Hematopoietic multipotent progenitor cell treated with erythropoietin and hydrocortisone succinate and interleukin-3 and kit ligand, for 4 days (in vitro differentiated cells): ENCODE results near the gene UBR4.

Experiments
- DNase-seq: peaks from one replicate; pipeline ENCODE4 v3.0.0-alpha.2; 2015

UBR4 gene

DNA sequence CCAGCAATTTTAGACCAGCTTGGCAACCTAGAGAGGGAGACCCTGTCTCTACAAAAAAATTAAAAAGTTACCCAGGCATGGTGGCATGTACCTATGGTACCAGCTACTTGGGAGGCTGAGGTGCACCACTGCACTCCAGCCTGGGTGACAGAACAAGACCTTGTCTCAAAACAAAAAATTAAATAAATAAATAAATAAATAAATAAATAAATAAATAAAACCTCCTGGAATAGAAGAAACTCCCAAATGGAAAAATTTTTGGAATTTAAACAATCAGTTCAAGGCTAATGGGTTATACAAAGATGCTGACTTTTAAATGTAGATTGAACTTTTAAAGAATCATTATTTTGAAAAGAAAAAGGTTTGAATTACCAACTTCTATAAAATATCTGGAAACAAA, 22.2 kb downstream of the UBR4 start:
- no peak for DNase-seq

DNA sequence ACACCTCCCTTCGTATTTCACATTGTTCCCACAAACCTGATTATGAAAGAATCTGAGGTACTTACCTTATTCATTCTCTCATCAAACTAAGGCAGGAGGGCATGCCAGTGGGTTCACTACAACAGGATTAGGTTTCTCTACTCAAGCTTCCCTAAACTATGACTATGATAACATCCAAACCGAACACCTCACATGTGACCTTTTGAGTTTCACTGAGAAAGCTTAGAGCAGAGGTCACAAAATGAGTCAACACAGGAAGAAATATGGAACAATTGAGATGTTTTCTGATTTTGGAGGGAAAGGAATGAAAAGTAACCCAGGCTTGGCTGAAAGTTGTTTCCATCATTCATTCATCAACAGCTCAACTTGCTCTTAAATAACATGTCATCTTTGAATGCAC, 24.1 kb downstream of the UBR4 start:
- no peak for DNase-seq

DNA sequence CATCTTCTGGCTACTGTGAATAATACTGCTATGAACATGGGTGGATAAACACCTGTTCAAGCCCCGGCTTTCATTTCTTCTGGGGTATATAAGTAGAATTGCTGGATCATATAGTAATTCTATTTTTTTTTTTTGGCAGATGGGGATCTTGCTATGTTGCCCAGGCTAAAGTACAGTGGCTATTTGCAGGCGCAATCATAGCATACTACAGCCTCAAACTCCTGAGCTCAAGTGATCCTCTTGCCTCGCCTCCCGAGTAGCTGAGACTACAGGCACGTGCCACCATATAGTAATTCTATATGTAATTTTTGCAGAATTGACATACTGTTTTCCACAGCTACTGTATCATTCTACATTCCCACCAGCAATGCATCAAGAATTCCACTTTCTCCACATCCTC, 27.8 kb downstream of the UBR4 start:
- no peak for DNase-seq

DNA sequence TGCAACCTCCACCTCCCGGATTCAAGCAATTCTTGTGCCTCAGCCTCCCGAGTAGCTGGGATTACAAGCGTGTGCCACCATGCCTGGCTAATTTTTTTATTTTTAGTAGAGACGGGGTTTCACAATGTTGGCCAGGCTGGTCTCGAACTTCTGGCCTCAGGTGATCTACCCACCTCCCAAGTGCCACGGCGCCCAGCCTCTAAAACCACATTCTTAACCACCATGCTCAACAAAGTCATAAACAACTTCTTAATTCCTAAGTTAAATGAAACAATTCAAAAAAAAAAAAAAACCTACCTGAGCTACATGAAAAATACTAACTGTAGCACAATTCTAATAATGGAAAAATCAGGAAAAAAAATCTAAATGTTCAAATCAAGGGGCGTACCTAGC, 29.8 kb downstream of the UBR4 start:
- peak; percentile 40 for DNase-seq

DNA sequence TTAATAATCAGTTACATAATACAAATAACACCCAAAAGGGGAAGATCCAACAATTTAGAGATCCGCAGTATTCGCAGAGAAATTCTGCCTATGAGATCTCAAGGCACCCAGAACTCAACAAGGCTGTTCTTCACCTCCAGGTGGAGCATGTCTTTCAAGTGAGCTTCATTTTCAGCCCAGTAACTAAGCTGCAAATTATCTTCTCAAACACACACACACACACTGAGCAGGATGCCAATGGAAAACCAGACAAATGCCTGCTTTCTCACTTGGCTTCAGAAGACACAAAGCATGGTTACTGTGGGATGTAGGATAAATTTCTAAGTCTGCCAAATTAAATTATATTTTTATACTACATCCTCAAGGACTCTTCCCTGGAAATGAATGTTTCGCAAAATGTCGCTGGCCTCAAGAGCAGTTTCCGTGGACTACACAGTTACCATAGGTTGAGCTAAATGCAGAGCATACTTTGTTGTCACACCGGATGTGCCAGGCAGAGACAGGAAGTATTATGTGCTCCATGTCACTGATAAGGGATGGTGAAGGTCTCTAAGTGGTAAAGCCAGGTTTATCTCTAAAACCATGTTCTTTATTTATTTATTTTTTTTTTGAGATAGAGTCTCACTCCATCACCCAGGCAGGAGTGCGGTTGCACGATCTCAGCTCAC, 30.3 kb downstream of the UBR4 start:
- DNase-seq, result peak; percentile 97

DNA sequence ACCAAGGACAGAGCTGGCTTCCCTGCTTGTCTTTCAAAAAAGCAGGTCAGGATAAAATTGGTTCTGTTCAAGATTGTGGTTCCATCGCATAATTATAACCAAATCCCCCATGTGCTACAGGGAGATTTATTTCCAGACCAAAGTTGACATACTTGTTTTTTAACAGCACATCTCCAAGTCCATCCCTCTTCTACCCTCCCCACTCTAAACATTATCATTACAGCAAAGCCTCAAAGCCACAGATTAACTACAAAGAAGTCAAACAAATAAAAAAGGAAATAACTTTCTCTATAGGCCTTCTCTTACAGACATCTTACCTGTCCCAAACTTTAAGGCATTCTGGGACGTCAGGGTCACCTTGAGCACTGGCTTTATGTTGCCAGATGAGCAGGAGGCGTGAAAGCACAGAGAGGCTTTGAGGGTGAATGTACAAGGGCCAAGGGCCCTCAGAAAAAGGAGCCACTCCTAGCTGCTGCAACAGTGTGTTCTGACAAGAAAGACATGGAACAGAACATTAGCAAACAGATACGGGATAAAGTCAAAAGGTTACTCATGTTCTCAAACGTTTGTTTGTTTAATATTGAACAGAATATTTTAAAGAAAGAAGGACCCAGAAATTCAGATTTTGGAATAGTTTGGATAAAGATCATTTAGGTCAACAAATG, 31.2 kb downstream of the UBR4 start:
- DNase-seq, result peak; percentile 62

DNA sequence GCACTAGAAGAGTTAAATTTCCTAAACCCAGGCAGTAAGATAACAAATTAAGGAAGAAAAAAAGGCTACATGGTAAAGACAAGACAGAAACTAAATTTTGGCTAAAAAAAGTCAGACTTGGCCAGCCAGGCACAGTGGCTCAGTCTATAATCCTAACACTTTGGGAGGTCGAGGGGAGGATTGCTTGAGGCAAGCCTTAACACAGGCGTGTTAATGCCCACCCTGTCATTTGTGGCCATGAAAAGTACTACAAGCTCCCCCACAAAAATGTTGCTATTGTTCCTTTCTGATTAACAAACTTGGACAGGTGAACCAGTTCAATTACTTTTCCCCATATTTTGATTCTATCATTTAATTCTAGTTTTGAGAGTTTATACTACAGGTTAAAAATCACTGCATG, 32.3 kb downstream of the UBR4 start:
- peak; percentile 12 for DNase-seq

DNA sequence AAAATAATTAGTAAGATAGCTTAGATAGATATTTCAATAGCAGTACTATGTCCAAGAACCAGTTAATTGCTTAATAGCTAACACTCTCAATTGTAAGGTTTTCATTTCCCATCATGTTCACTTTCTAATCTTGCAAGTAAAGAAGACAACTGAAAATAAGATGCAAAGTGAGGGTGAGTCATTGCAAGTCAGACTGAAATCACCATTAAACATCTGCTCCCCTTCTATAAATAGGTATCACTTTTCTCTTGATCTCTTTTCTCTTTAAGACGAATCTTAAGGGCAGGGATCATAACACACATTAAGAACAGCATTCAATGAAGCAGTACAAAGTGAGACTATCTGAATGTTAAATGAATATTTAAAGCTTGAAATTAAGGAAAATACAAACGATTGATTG, 40.4 kb downstream of the UBR4 start:
- DNase-seq, result peak; percentile 56

DNA sequence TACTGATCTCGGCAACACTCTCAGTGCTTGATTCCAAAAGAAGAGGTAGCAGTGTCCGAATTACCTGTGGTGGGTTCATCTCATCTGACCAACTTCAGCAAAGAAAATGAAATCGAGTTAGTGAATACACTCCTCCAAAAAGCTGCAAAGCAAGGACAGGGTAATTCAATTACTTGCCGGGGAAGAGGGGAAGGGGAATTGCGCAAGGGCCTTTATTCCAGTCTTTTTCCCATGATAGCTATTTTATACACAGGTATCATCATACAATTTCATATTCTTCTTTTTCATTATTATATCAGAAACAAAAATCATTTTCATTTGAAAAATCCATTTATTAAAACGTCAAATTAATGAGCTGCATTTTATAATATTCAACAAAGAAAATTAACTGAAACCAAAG, 42.9 kb downstream of the UBR4 start:
- DNase-seq, result no peak

DNA sequence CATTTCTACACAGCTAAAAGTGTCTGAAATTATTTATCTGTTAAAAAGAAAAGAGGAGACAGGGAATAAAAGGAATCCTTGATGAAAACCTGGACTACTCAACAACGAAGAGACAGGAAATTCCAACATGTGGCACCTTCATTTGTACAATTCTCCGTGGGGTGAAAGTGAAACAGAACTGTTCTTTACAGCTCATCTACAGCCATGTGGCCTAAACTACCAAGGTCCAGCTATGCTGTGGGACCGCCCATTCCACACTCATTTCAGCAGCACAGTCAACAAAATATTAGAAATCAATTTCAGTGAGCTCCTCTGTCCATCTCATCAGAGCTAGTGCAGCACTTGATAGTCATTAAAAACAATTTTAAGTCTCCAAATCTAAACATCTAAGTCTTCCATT, 44.0 kb downstream of the UBR4 start:
- no peak for DNase-seq

DNA sequence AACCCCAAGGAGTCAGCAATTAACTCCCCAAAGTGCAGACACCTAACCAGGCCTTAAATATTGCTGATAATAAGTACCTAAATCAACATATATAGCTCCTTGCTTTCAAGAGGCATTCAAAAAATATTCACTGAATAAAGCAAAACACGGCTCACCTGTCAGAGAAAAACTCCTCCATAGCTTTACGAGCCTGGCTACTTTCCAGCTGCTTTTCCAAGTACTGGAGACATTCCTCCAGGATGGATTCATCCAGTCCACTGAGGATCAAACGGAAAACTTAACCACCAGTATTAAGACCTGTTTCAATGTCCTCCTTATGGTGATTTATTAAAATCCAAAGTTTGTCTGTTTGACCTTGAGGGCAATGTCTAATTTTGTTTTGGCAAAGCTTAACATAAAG, 44.6 kb downstream of the UBR4 start:
- no peak for DNase-seq

DNA sequence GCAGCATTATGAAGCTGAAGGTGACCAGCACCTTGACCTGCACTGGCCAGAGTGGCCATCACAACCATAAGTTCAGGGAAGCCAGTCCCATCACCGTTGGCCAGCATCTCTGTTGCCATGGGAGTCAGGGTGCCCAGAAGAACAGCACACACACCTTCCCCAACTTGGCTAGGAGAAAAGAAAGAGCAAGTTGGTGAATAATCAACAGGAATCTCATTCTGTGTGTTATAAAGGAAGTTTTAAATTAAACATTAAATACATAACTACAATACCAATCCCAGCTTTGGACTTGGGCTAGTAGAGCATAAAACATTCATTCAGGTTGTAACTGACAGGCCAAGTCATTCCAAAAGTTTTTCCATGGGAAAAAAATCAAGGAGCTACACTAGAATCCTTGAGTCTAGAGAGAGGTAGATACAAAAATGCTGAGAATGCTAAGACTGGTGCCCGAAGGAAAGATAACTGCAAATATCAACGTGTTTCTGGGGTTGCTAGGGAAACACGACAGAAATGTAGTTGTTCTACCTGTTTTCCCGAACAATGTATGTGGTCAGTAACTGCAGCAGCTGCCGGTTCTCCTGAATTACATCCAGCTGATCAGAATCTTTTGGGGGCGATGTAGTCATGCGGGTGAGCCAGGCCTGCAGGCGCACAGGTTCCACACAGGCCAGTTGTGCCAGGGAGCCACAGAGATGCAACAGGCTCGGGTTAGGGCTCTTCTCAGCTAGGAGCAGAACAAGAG, 45.6 kb downstream of the UBR4 start:
- DNase-seq, result no peak

DNA sequence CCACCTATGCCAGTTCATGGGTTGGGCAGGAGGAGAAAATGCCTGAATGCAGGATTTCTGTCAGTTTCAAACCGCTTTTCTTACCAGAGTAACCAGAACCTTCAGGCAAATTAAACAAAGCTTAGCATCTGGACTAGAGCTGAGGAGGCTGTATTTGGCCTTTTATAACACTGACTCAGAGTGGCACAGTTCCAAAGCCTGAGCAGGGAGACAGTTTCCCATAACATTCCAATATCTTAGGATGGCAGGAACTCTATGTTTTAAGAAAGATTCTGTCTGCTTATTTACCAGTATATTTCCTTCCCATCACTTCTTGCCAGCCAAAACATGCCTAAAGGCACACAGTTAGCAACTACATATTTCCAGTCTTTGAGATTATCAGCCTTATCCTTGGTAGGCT, 46.8 kb downstream of the UBR4 start:
- no peak for DNase-seq

DNA sequence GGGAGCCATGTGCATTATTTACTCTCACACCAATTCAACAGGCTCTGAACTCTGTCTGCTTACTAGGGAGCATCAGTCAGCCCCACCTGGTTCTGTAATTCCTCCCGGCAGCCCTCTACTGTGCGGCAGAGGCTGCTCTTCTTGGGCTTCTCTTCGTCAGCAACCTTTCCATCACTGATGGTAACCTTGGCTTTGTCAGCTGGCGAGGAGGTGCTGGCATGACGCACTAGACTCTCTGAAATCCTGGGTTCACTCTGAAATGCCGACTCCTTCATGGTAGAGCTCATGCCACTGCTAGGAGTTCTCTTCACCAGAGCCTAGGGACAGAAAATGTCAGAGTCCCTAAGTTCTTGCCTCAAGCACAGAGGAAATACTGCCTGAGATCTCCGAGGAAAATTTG, 49.2 kb downstream of the UBR4 start:
- DNase-seq, result no peak

DNA sequence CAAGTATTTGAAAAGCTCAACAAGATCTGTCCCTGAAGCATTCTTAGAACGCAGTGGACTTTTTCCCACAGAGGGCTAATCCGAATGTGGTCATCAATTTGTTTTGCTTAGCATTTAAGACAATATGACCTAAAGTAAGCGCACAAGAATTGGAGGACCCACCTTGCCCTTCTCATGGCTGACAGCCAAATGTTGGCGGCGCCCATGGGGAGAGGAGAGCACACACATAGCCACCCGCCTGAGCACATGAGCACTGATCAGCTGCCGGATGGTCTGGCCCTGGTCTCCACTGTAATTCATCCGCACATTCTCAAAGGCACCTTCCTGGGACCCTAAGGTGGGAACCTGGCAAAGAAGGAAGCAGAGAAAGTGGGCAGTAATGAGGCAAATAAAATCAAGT, 52.4 kb downstream of the UBR4 start:
- no peak for DNase-seq

DNA sequence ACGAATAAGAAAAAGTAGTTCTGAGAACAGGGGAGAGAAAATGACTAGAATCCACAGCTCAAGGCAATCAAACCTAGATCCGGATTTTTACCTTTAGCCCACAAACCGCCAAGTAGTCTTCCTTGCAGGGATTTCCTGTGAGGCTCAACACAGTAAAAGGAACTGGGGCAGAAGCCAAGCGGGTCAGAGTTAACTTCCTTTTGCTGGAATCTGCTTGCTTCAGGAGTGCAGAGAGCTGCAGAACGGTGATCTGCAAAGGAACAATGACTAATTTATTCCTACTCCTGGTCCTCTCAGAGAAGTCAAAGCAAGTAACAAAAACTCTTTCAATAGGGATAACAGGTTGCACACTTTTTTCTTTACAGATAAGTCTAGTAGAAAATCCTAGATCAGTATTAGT, 53.4 kb downstream of the UBR4 start:
- peak; percentile 18 for DNase-seq

DNA sequence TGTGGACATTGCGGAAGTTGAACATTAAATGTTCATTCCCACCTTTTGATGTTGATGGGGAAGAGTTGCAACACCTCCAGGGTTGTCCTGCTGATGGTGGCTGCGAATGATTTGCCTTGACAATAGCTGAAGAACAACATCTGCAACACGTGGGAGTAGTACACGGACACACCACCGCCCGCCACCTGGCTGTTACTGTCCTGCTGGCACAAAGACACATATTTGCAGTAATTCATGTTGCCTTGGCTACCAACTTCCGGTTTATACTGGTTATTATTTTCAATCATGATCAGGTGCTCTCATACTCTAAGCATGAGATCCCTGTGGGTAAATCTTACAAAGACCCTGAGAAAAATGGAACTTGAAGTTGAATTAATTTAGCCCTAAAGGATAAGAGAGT, 55.2 kb downstream of the UBR4 start:
- no peak for DNase-seq

DNA sequence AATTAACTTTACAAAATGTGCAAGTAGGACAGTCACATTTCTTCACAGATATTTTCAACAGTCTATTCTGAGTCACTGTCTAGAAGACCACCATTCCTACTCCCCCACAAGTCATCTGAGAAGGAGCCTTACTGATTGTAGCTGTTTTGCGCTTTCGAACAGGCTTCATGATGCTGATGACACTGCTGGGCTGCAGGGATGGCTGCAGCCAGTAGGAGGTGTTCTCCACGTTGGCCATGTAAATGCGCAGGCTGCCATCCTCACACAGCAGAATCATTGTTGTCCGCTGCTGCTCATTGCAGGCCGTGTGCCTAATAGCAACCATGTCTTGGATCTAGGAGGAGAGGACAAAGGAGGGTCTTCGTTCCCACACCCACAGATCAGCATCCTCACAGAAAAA, 56.9 kb downstream of the UBR4 start:
- DNase-seq, result peak; percentile 13

DNA sequence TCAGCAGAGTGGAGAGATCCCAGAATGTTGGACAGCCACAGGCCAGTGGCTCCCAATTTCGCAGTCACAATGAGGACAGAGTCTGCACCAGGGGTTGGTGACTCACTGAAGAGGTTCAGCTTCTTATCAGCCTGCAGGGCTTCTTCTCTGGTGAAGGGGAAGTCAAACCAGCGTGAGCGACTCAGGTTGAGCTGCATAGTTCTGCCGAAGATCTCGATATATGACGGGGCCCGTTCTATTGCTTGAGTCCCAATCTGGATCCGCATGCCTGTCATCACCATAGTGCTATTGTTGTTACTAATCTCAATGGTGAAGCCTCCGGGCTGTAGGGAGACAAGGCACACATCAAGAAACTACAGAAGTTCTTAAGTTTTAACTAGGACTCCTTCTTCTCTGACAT, 58.5 kb downstream of the UBR4 start:
- peak; percentile 57 for DNase-seq

DNA sequence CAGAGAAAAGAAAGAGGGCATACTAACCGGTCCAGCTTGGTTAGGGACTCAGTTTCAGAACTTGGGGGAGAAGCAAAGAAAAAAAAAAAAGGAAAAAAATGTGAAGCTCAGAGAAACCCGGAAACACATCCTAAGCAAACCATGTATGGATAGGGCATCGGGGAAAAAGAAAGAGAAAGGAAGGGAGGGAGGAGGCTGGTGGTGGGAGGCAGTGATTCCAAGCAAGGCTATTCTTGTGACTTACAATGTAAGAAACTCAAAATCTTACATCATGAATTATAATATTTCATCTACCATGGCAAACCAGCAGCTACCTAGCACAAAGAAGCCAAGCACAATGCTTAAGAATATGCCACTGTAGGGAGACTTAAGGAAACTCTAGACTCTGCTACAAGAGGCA, 60.3 kb downstream of the UBR4 start:
- DNase-seq, result no peak

DNA sequence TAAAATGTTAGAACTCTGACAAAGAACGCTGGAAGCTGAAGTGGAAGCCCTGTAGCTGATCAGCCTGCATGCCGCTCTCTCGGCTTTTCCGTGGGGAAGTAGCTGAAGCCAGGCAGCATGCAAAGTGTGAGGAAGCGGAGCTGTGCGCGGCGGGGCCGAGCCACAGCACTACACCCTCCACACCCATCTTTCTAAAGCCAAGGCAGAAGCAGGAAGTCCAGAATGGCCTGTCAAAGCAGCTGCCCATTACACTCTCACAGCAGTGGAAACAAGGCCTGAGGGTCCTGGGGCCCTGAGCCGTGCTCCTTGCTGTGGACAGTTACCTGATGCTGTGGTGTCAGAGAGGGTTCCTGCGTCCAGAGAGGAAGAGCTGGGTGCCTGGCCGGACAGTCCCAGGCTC, 69.6 kb downstream of the UBR4 start:
- DNase-seq, result no peak

DNA sequence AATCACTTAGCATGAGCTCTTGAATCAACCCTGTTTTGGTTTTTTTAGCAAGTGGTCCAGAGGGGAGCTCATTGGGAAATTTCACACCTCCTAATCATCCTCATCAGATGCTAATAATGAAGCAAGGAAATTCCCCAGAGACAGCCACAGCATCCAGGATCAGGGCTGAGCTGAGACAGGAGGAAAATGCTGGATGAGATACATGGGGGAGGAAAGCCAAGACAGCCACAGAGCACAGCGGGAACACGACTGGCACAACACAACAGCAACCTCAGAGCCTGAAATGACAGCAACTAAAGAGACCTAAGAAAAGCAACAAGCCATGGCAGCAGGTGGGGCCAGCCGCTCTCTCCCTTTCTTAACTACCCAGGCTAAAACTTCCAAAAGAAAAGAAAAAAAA, 70.4 kb downstream of the UBR4 start:
- DNase-seq, result no peak

DNA sequence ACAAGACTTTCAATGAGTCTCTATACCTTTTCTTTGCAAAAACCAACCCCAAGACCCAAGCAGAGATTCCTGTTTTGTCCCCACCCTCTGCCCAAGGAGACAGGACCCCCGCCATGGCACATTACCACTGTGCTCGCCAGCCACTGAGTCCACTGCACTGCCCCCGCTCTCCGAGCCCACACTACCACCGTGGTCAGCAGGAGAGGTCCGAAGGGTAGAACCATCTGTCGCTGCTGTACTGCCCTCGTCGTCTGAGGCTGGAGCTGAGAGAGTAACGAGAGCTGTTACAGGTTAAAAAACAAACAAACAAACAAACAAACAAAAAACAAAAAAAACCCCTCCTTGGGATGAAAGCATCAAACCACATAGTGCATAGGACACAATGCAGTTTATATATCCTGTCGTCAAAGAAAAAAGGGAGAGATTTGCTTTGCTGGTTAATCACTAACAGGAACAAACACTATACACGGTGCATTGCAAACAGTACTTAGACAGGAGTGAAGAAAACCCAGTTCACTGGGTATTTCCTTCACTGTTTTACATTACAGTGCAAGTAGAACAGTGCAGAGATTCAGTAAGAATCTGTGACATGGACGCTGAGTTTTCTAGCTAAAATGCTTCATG, 71.0 kb downstream of the UBR4 start:
- DNase-seq, result peak; percentile 7

DNA sequence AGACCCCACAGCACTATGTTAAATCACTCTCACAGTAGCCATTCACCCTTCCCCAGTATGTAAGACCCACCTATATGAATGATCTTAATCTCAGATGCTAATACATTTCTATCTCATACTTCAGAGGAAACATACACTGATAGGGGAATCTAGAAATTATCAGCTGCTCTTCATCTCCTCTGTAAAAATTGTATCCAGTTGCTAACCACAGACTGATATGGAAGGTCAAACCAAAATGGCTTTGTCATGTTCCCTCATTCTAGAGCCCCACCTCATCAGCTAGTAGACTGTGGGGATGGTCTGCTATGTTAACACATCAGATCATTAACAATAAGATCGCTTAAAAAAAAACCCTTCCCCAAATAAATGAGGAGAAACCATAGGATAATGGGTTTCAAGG, 71.7 kb downstream of the UBR4 start:
- DNase-seq, result peak; percentile 58
